Stimulated activated CD8-positive, alpha-beta memory T cell treated with anti-CD3 and anti-CD28 coated beads, Interleukin-12 subunit alpha, Interleukin-12 subunit beta, amount 100 ng/mL, for 4 hours (primary cell): ENCODE measurements around the gene HUWE1.
"Not testable (repeated sequence)": the region's sequence is repeated elsewhere in the genome, so short reads cannot be mapped to it uniquely, and the experiment has no call there.

Experiments used
- DNase-seq: peaks from one replicate; pipeline ENCODE4 v3.0.0-alpha.2; 2020; ENCODE audit warnings: low read depth

HUWE1 gene

DNA sequence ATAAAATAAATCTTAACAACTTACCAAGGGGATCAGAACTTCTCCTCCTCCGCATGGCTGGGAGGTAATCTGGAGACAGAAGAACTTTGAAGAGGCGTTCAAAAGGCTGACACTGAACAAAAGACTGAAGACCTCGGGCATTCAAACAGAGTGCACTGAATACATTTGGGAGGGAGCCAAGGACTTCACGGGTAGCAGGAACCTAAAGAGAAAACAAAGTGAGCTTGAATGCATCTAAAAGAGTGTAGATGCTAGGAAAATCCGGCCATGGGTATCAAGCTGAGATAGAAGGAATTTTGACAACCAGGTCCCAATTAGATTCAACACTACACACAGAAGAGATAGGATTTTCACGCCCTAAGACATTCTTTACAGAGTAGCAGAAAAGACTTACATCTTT, 69.6 kb downstream of the HUWE1 start:
- DNase-seq: no peak

DNA sequence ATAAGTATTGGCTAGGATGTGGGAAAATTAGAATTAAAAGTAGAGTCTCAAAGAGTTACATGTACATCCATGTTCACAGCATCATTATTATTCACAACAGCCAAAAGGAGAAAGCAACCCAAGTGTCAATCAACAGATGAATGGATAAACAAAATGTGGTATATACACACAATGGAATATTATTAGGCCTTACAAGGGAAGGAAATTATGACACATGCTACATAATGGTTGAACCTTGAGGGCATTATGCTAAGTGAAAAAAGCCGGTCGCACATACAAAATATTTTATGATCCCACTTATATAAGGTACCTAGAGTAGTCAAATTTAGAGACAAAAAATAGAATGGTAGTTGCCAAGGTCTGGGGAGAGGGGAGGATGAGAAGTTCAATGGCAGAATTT, 80.1 kb downstream of the HUWE1 start:
- DNase-seq: no peak

DNA sequence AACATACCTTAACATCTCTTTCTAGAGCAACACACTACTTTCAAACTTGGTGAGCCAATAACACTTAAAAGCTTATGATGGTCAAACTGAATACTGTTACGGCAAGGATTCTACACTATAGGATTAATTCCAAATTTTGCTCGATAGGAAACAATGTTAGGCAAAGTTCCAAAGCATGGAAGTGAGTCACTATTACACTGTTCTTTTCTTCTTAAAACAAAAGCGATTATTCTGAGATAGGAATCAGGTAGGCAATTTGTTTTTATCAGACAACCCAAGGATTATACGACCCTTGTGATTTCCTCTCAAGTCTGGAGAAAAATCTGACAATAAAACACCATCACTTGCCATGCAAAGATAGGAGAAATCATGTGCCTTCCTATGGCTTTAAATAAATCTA, 81.5 kb downstream of the HUWE1 start:
- no peak for DNase-seq

DNA sequence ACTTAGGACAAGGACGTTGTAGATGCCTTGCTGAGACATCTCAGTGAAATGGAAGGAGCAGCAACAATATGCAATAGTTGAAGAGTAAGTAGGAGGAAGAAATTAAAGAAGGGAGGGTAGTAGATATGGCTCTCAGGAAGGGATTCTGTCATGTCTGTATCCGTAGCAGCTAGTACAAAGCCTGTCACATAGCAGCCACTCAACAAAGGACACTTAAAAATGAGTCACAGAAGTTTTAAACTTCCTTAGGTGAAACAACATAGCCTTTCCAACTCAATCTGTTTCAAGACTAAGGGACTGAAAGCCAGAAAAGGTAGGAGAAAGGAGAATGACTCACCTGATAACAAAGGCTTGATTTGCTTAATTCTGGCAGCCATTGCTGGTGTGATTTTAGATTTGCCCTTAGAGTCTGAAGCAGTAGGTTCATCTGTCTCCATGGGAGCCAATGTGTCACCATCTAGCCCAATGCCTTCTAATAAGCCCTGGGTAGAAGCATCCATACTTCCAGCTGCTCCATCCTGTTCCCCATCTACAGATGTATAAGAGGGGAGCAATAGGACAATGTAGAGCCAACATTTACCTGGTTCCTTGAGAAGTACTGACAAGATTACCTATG, 86.6 kb downstream of the HUWE1 start:
- no peak for DNase-seq

DNA sequence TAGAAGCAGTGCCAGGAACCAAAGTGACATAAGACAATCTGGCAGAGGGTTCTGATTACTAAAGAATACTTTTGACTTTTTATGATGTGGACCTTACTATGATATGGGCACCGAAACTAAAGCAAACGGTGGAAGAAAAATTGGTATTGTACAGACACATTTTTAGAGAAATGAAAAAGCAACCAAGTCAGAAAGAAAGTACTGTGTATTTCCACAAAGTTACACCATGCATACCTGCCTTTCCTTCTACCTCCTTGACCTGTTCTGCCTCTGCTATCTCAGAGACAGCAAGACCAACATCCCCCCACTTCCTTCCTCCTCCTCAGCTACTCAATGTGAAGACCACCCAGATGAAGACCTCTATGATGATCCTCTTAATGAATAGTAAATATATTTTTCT, 88.3 kb downstream of the HUWE1 start:
- DNase-seq: no peak

DNA sequence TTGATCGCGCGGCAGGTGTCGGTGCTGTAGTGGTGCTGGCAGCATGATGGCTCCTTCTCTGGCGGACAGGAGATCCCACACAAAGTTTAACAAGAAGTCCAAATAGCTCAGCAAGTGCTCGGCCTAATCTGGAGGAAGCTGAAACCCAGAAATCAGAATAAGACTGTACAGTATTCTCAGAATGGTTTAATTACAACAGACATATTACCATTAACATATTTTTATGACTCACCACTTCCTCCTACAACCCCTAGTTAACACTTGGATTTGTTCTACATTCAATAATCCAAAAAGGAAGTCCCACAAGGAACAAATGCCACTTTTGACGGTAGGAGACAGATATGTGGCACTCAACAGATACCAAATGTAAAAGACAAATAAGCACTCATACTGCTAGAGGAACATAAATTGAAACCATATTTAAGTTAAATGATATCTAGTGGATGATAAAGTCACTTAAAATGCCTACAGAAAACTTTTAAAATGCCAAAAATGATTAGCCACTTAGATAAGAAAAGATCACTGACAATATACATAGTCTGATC, 91.2 kb downstream of the HUWE1 start:
- no peak for DNase-seq

DNA sequence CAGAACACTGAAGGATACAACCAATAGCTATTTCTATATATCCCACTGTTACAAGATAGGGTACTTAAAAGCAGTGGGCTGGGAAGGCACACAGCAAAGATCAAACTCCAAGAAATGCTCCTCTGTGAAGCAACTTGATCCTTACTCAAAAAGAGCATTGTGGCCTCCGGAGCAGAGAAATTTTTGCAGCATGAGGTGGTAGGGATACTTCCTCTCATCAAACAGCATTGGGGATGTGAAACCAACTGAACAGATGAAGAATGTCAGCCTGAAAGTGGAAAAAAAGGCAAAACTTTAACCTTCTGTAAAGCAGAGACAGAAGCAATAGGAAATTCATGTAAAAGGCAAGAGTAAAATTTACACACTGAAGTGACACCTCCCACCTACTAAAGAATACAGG, 92.2 kb downstream of the HUWE1 start:
- DNase-seq: no peak

DNA sequence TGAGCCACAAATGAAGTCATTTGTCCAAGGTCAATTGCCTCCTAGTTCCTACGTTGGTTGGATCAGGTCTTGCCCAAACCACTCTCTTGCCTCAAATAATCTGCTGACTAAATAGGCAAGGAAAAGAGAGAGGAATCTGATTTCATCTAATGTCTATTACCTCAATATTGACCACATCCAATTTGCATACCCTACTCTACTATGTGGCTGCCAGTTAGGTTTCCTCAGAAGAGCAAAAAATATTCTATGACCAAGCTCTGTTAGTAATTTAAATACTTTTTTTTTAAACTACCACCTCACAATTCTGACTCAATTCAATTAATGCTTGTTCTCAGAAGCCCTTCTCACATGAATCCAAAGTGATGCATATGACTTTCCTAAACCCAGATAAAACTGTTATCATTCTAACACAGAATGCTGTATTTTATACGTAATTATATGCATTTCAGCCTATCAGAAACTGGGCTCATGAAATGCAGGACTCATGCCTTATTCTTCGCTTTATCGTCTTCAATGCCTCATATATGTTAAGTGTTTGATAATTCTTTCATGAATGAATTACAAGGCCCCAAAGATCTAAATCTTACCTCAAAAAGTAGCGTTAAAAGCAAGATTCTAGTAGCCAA, 98.6 kb downstream of the HUWE1 start:
- DNase-seq: no peak

DNA sequence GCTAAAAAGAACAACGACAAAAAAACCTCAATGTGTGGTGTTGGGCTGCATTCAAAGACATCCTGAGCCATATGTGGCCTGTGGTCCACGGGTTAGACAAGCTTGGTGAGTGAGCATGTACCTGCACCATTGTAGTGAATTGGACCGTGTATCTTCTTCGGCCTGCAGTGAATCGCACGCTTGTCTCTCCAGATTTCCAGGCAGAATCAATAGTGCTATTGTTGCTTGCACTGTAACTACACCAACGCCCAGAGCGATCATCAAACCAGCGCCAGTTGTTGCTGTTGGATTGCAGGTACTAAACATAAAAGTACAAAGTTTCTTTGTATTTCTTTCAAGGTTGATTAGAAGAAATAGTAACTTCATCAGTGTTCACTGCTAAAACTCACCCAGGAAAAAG, 101.6 kb downstream of the HUWE1 start:
- DNase-seq: no peak

DNA sequence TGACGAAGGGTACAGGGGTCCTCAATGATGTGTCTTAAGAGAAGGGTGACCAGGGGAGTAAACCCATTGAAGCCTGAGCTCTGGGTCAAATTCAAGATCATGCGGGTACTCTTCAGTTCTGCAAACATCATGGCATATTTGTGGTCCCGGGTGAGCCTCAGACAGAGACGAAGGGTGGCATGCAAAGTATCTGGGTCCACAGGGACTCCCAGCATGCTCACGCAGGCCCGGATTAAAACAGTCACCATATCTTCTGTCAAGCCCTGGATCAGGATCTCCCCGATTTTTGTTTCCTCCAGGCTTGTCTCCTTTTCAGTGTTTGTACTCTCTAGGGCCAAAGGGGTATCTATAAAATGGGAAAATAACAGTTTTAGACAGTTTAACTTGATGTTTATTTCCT, 102.9 kb downstream of the HUWE1 start:
- no peak for DNase-seq

DNA sequence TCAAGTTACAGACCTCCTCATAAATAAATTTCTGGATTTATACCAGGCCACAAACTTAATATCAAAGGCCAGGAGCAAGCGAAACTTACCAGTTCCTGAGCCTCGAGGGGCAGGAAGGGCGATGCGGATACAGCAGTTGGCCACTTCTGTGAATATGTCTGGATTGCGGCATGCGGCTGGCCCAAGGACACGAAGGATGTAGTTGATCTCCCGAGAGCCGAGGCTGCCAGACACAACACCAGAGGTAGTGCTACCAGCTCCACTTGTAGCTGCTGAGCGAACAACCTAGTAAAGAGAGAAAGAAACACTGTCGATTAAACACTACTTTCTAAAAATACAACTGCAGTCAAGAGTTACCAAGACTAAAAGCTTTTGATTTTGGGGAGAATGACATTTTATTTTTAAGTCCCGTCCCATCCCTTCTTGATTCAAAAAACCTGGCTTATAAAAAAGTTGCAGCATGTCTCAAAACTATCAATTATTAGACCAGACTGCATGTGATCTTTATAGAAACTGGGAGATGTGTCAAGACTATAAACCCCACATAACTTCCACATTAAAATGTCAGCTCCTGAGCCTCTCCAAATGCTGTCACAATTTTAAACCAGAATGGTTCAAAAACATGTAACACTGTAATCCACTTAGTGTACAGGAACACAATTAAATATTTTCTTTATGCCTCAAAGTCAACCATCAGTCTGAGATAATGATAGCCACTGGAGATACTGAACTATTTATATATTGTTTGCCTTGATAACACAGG, 105.6 kb downstream of the HUWE1 start:
- DNase-seq: no peak

DNA sequence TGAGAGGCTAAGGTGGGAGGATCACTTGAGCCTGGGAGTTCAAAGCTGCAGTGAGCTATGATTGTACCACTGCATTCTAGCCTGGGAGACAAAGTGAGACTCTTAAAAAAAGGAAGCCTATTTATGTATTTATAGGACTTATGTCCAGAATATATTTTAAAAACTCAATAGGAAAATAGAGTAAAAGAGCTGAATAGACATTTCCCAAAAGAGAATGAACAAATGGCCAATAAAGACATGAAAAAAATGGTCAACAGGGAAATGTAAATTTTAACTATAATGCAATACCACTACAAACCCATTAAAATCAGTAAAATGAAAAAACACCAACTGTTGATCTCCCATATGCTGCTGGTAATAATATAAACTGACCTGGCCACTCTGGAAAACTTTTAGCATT, 115.0 kb downstream of the HUWE1 start:
- DNase-seq: no peak

DNA sequence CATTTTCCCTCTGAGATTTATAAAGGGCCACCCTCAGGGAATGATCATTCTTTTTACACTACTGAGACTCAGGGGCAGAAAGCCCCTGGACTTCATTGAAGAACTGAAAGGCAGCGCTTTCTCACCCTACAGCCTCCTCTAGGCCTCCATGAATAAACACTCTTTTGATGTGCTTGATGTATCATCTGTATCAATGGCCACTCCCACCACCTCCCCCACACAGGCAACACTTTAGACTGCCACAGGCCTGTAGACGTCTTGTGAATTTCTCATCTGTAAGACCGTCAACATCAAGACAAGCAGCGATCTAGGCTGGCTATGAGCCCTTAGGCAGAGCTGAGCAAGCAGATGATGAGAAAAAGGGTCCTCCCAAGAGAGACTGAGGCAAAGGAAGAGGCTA, 123.2 kb downstream of the HUWE1 start:
- DNase-seq: no peak

DNA sequence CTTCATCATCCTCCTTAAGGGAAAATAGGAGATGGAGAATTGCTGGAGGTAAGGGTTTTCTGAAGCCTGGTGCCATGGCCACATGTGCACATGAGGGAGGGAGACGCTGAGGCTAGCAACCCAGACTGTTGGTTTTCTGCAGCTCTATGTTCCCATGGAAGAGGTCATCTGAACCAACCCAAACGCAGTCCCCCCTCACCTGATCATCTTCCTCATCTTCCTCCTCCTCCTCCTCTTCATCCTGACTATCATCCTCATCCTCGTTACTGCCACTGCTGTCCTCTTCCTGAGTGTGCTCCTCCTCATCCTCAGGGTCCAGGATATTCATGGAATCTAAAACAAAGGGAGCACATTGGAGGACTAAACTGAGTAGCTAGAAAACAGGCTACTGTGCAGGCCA, 124.6 kb downstream of the HUWE1 start:
- no peak for DNase-seq

DNA sequence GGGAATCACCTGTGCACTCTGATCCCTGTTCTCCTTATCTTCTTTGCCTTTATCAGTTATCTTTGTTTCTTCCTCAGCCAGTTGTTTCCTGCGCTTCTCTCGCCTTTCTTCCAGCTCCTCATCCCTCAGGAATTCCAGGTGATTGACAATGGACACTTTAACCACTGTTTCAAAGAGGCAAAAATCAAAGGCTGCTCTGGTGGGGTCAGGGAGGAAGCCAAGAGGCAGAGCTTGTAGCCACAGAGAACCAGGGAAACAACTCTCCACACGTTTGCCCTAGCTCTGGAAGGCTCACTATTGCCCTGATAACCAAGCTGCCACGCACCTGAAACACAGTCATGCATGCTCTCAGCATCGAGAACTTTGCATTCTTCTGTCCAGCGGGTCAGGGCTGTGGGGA, 127.9 kb downstream of the HUWE1 start:
- DNase-seq: no peak

DNA sequence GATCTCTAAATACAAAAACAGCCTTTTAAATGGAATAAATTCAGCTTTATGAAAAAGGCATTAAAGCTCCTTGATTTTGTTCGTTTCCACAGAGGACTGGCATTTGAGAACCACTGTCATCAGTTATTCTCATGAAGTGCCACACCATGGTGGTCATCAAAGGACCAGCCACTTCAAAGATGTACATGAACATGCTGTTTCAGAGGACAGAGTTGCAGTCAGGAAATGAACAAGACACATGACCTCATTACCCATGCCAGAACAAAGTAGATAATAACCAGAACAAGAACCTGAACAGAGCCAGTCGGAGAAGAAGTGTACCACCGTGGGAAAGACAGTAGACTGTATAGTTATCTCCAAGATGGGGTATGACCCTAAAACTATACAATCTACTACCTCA, 129.7 kb downstream of the HUWE1 start:
- DNase-seq: no peak

DNA sequence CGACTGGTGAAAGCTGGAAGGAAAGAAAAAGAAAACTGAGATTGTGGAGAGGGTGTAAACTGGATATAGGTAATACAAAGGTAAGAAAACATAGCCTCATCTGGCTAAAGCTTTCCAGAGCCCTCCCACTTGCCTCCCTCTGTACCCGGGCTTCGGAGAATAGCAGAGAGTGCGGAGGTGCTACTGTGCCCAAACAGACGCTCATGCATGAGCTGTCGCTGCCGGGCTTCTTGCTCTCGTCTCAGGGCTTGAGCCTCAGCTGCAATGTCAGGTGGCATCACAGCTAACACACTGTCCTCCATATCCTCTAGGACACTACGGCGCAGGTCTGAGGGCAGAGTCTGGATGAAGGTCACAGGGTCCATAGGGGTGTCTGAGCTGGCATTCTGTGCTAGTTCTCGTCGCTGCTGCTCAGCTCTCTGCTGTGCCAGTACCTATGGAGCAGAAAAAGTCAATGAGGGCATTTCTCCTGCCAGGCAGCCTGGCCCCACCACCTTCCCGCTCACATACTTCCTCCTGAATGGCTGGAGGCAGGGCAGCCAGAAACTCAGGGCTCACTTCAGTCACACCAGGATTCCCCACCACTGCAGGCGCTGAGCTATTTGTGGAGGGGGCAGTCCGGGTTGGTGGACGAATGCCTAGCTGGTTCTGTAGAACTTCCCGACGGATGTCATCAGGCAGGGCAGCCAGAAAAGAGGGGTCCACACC, 135.6 kb downstream of the HUWE1 start:
- no peak for DNase-seq

DNA sequence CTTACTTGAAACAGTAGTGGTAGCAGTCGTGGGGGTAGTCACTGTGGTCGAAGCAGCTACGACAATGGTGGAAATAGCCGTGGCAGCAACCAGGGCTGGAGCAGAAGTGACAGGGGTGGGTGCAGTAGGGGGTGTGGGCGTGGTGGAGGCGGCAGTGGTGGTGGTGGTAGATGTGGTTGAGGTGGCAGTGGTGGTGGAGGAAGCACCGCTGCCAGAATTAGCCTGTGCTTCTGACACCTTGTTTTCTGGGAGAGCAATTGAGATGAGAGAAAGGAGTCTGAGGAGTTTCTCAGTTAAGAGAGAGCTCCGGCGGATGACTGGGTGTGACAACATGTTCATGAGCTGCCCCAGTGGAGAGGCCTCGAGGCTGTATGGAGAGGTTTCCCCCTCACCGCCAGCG, 138.9 kb downstream of the HUWE1 start:
- peak; percentile 8 for DNase-seq

DNA sequence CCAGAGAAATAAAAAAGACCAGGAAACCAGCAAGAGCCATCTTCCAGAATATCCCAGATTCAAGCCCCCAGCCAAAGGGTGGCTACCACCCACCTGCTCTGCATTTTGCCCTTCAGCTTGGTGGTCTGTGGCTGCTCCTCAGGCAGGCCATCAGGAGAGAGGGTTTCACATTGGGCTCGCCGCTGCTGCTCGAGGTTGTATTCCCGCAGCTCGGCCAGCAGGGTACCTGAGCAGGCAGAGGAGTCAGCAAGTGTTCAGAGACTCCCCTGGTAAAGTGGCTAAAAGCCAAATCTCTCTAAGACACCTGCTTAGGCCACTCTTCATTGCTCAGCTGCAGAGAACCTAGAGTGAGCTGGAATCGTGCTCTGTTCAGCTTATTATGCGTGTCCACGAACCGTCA, 141.6 kb downstream of the HUWE1 start:
- DNase-seq: no peak

DNA sequence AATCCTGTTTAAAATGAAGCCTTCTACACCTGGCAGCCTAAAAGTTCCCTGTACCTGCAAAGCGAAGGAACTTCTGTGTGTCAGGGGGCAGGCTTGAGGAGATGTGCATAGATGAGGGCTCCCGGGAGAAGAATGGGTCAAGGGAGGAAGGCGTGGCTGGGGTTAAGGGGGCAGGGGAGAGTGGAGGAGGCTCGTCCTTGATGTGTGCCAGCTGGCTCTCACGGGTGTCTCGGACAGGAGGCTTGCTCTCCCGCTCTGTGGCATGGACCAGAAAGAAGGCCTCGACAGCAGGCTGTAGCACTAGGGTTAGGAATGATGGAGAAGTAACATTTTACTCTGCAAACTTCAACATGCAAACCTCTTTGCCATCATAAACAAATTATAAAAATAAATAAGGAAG, 147.7 kb downstream of the HUWE1 start:
- no peak for DNase-seq

DNA sequence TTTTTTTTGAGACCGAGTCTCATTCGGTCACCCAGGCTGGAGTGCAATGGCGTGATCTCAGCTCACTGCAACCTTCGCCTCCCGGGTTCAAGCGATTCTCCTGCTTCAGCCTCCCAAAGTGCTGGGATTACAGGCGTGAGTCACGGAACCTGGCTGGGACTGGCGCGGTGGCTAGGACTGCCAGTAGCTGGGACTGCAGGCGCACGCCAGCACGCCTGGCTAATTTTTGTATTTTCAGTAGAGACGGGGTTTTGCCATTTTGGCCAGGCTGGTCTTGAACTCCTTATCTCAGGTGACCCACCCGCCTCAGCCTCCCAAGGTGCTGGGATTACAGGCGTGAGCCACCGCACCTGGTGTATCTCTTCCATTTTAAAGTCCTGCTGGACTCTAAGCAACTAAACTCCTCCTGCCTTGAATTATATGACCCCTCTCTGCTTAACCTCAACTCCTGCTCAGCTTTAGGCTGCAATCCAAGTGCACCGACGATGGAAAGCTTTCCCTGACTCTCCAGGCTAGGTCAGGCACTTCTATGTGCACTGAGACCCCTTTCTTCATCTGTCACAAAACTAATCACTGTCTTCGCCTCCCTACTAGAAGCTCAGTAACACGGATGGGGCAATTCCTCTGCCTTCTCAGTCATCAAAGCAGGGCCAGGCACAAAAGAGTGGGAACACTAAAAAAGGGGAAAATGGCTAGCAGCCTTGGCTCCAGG, 155.1 kb downstream of the HUWE1 start:
- not testable (repeated sequence) for DNase-seq

DNA sequence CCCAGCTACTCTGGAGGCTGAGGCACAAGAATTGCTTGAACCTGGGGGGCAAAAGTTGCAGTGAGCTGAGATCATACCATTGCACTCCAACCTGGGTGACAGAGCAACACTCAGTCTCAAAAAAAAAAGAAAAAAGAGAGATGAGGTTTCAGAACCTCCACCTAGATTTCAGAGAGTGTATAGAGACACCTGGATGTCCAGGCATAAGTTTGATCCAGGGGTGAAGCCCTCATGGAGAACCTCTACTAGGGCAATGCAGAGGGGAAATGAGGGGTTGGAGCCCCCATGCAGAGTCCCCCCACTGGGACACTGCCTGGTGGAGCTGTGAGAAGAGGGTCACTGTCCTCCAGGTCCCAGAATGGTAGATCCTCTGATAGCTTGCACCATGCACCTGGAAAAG, 159.5 kb downstream of the HUWE1 start:
- DNase-seq: no peak
